HepG2 (cell line): ENCODE measurements around the gene PITHD1. TPM values are rescaled to one million over a fixed set of nuclear protein-coding genes. Genes with fewer than 3 reads are reported as not detected.

Experiments used
- ATAC-seq: fragments of 200-7000 bp; cut with Tn5 transposase; 3 replicates; pipeline ENCODE4 v1.9.1; 2020; ENCODE audit warnings: mild to moderate bottlenecking, moderate library complexity
- BruUV-seq: library from RNA; stranded (reverse); fragments of 400-500 nt; replicated peaks from 2 replicates; lab custom pipeline; 2021; lab: Mats Ljungman, UMichigan
- CTCF ChIA-PET: fragments of 300-600 bp; formaldehyde crosslinking; extraction: SDS; loops from one replicate; lab custom pipeline; 2021; ENCODE audit warnings: low total read pairs, inconsistent platforms, low intra/inter-chr PET ratio; lab: Yijun Ruan, JAX
- POLR2A ChIA-PET: fragments of 350-600 bp; sonication (Branson Sonifier 250); formaldehyde crosslinking; loops from one replicate; lab custom pipeline; 2020; ENCODE audit warnings: antibody characterized with exemption, inconsistent platforms; lab: Yijun Ruan, JAX
- DNase-seq: peaks from one replicate; pipeline ENCODE4 v3.0.0-alpha.2; 2015; ENCODE audit warnings: low spot score
- FAIRE-seq: peaks from 3 replicates; lab custom pipeline; 2011; peaks lifted over from hg19 to GRCh38; lab: Jason Lieb, UNC
- H2AFZ ChIP-seq: one replicate; pipeline ENCODE4 v1.6.1; 2011; ENCODE audit warnings: low read length, inconsistent platforms
- H3K27ac ChIP-seq: fragments of 300-600 bp; 3 replicates; pipeline ENCODE4 v1.8.0; 2011; ENCODE audit warnings: mixed run types, mild to moderate bottlenecking, mixed read lengths, low read length, inconsistent platforms; ENCODE audit not compliant: insufficient read depth; ENCODE audit errors: extremely low read length
- H3K27me3 ChIP-seq, 2 experiments: fragments of 200-600 bp in 1 of 2; 2 replicates in 1 of 2; 3 replicates in 1 of 2; pipeline versions ENCODE4 v1.6.0 to v1.8.0; 2011; ENCODE audit warnings: low read length in 2 of 2, mild to moderate bottlenecking in 2 of 2, moderate library complexity in 2 of 2, inconsistent platforms in 1 of 2; ENCODE audit not compliant: insufficient read depth in 2 of 2, control insufficient read depth in 1 of 2
- H3K36me3 ChIP-seq, 2 experiments: fragments of 200-600 bp in 1 of 2; replicated peaks in 1 of 2; 2 replicates in 1 of 2; 3 replicates in 1 of 2; pipeline versions ENCODE4 v1.5.1 to v1.8.0; 2011; ENCODE audit warnings: low read length in 2 of 2, inconsistent platforms in 1 of 2; ENCODE audit not compliant: insufficient read depth in 2 of 2, control insufficient read depth in 1 of 2
- H3K4me1 ChIP-seq: 2 replicates; pipeline ENCODE4 v1.5.1; 2012; ENCODE audit warnings: low read length, inconsistent platforms; ENCODE audit not compliant: insufficient read depth
- H3K4me2 ChIP-seq: 2 replicates; pipeline ENCODE4 v1.6.0; 2011; ENCODE audit warnings: low read depth, low read length, inconsistent platforms
- H3K4me3 ChIP-seq, 3 experiments: fragments of 200-600 bp in 1 of 3; sonication (generic), shearing (Covaris generic) in 1 of 3; replicated peaks in 1 of 3; 2 replicates each; pipeline ENCODE4 v1.5.1; 2011 to 2016; ENCODE audit warnings: low read length in 3 of 3, inconsistent platforms in 2 of 3, low read depth in 2 of 3, mild to moderate bottlenecking in 2 of 3, control low read depth in 1 of 3, mixed read lengths in 1 of 3; ENCODE audit not compliant: insufficient read depth in 1 of 3
- H3K79me2 ChIP-seq: one replicate; pipeline ENCODE4 v1.6.1; 2011; ENCODE audit warnings: low read length, inconsistent platforms; ENCODE audit not compliant: insufficient read depth
- H3K9ac ChIP-seq: 2 replicates; pipeline ENCODE4 v1.6.0; 2011; ENCODE audit warnings: mild to moderate bottlenecking, low read depth, low read length, inconsistent platforms; ENCODE audit not compliant: insufficient read depth
- H3K9me3 ChIP-seq: 2 replicates; pipeline ENCODE4 v1.5.1; 2012; ENCODE audit warnings: mild to moderate bottlenecking, low read length
- H4K20me1 ChIP-seq: 2 replicates; pipeline ENCODE4 v1.6.0; 2011; ENCODE audit warnings: inconsistent platforms, mild to moderate bottlenecking, low read length, moderate library complexity; ENCODE audit not compliant: insufficient read depth
- NRL ChIP-seq: sonication (generic); formaldehyde crosslinking; IDR thresholded peaks from 2 replicates; pipeline ENCODE4 v1.5.0; 2020; ENCODE audit warnings: missing genetic modification reagents, mild to moderate bottlenecking, moderate library complexity, borderline replicate concordance
- ZNF460 ChIP-seq: sonication (generic); formaldehyde crosslinking; IDR thresholded peaks from 2 replicates; pipeline ENCODE4 v1.5.1; 2020; ENCODE audit warnings: missing genetic modification reagents, mild to moderate bottlenecking, borderline replicate concordance
- ZNF891 ChIP-seq: sonication (generic); formaldehyde crosslinking; IDR thresholded peaks from 2 replicates; pipeline ENCODE4 v1.5.0; 2020; ENCODE audit warnings: mild to moderate bottlenecking, missing genetic modification reagents
- WGBS: methylation state at CpG from one replicate; pipeline ENCODE4 v1.1.6; 2017; ENCODE audit warnings: low lambda C conversion rate; 5-methylcytosine and 5-hydroxymethylcytosine counted together
- in situ Hi-C: cut with HindIII; loops from 2 replicates; pipeline ENCODE4 v1.10.0; 2017; ENCODE audit warnings: low pct_unique_long_range_greater_than_20kb; ENCODE audit not compliant: extremely low pct_ligation_motif_present
- intact Hi-C: fragments of 100-400 bp; cut with micrococcal nuclease; formaldehyde crosslinking; loops from one replicate; pipeline ENCODE4 v1.10.0; 2022; ENCODE audit not compliant: unreplicated experiment
- polyA plus RNA-seq, 8 experiments: library from polyadenylated mRNA; depleted of rRNA in 3 of 8; stranded (reverse) in 7 of 8; unstranded in 1 of 8; fragments of >200 nt; fragmentation: Illumina TruSeq in 4 of 8; extraction: Trizol in 4 of 8; gene quantifications; 2 replicates each; pipeline versions ENCODE4 v1.2.1 to v1.2.3, GENCODE V29; 2011 to 2016; ENCODE audit warnings: low read depth in 4 of 8, missing spikeins in 1 of 8, mixed read lengths in 1 of 8; ENCODE audit not compliant: insufficient read depth in 1 of 8
- total RNA-seq, 5 experiments: library from RNA; depleted of rRNA; stranded (reverse); fragments of >200 nt; fragmentation: Illumina TruSeq; extraction: Trizol; gene quantifications; 2 replicates each; pipeline ENCODE4 v1.2.3, GENCODE V29; 2016; ENCODE audit warnings: low read depth in 1 of 5
- TF ChIP-seq, protein P1 (sequence below): sonication (generic); formaldehyde crosslinking; IDR thresholded peaks from 2 replicates; pipeline ENCODE4 v1.5.0; 2020; ENCODE audit warnings: mild to moderate bottlenecking, missing genetic modification reagents

Gene PITHD1
- total and polyA plus RNA-seq, 2 of the 13 experiments (the other 11 are each of a cell fraction or from before 2014, with no cell fraction given) = 28.0 to 37.3 TPM

DNA sequence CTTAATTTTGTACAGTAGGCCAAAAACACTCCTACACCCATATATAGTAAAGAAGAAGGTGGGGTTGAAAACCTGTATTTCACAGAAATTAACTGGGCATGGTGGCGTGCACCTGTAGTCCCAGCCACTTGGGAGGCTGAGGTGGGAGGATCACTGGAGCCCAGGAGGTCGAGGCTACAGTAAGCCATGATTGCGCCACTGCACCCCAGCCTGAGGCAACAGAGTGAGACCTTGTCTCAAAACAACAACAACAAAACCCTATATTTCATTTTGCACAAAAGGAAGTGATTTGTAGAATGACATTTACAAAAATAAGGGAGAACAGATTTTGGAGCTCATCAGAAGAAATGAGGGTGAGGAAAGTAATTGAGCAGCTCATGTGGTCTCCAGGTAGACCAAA is 10.5 kb downstream of the PITHD1 start:
- H3K4me1 ChIP-seq = peaks cover 34% of the 10 kb centered on the region
- H3K4me2 ChIP-seq = no peak overlapping the region
- no peak overlapping the region for H3K9ac ChIP-seq
- no peaks in the 10 kb centered on the region; the same call in 1 of the 2 replicates for H4K20me1 ChIP-seq
- BruUV-seq = no TSS peak
- no peaks in the 10 kb centered on the region; a peak in 1 of 5 replicates for H3K27me3 ChIP-seq
- no peak for DNase-seq
- 94% methylated on average over 3 of the region's 3 CpGs for WGBS
- TF ChIP-seq, protein P1, sequence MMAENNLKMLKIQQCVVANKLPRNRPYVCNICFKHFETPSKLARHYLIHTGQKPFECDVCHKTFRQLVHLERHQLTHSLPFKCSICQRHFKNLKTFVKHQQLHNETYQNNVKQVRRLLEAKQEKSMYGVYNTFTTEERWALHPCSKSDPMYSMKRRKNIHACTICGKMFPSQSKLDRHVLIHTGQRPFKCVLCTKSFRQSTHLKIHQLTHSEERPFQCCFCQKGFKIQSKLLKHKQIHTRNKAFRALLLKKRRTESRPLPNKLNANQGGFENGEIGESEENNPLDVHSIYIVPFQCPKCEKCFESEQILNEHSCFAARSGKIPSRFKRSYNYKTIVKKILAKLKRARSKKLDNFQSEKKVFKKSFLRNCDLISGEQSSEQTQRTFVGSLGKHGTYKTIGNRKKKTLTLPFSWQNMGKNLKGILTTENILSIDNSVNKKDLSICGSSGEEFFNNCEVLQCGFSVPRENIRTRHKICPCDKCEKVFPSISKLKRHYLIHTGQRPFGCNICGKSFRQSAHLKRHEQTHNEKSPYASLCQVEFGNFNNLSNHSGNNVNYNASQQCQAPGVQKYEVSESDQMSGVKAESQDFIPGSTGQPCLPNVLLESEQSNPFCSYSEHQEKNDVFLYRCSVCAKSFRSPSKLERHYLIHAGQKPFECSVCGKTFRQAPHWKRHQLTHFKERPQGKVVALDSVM (CRISPR knock-in tag) = peak; percentile 85
- TF ChIP-seq NRL (CRISPR knock-in tag) = no peak
- no peak for TF ChIP-seq ZNF891 (CRISPR knock-in tag)
- TF ChIP-seq ZNF460 (CRISPR knock-in tag) = peak; percentile 15; the same call in 1 of the 2 replicates
- TF ChIP-seq, all 625 proteins: peak for 2
- FAIRE-seq = no peak
- CTCF ChIA-PET = no interaction called here
- Histone ChIP-seq H2AFZ (no peak overlapping the region), H3K79me2 (peaks cover 22% of the 10 kb centered on the region), H3K9me3 (no peaks in the 10 kb centered on the region), H3K4me3 (no peak overlapping the region), H3K36me3 (peaks cover 19 to 49% of the 10 kb centered on the region in 2 experiments), H3K27ac (no peak overlapping the region)
- no peak for ATAC-seq
- POLR2A ChIA-PET = interaction anchor here (0.8 to 4.5 kb wide), 4 partner anchors 10 to 291 kb away, joined by 3 to 101 read pairs (median 4); partner anchors contain the start of gene PITHD1
- in situ Hi-C loops (no loop called here), intact Hi-C loops (no loop called here)
